Frontal cortex (tissue), 4 donors: Measurements from ENCODE around the gene SYTL1. TPM values are rescaled to one million over a fixed set of nuclear protein-coding genes. Genes with fewer than 3 reads are reported as not detected.

ENCODE experiments used
- DNase-seq, 2 donors: peaks; one replicate each; pipeline ENCODE4 v3.0.0; 2012; ENCODE audit warnings: low spot score in 2 of 2
- FAIRE-seq: peaks from 2 replicates; lab custom pipeline; 2012; peaks lifted over from hg19 to GRCh38; lab: Jason Lieb, UNC
- total RNA-seq: library from RNA; depleted of rRNA; stranded (reverse); fragments of >200 nt; gene quantifications from one replicate; pipeline ENCODE4 v1.2.3, GENCODE V29; 2014
- donor health status: control.
- donor health status: control.
- donor health status: control.

SYTL1 gene
- total RNA-seq, 1 donor from 2014 or later = not detected

DNA sequence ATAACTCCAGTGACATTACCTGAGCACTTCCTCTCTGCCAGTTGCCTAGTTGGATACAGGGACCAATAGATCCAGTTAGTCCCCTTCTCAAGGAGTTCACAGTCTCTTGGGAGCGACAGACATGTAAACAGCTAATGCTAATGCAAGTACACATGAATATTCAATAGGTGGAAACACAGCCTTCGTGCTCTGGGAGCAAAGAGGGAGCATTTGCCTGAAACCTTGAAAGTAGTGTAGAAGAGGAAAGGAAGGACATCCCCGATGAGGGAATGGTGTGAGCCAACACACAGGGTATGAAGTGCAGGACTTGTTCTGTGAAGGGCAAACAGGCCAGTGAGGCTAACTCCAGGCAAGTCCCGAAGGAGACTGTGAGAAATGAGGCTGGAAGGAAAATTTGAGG lies 23.7 kb upstream of the SYTL1 start:
- no peak for DNase-seq
- no peak for FAIRE-seq

GRCh38 chr1:27318596-27318995 lies 23.2 kb upstream of the SYTL1 start:
- DNase-seq (no peak), FAIRE-seq (no peak)

GRCh38 chr1:27321813-27322568 lies 19.8 kb upstream of the SYTL1 start, which contains the start of gene TMEM222:
TMEM222 (plus strand) TSS chr1:27322163; CDS start chr1:27322198, 35 bp downstream.
- DNase-seq (peak; percentile 95 to 99), FAIRE-seq (no peak)

- no peak for DNase-seq
- no peak for FAIRE-seq
These were observed 19.1 kb upstream of the SYTL1 start for GRCh38 chr1:27322569-27323240.

DNA sequence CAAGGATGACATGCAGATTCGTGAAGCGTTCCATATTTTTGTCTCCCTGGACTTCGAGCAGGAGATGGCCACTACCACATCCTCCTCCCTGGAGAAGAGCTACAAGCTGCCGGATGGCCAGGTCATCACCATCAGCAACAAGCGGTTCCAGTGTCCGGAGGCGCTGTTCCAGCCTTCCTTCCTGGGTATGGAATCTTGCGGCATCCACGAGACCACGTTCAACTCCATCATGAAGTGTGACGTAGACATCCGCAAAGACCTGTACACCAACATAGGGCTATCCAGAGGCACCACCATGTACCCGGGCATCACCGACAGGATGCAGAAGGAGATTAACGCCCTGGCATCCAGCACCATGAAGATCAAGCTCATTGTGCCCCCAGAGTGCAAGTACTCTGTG lies 16.5 kb upstream of the SYTL1 start:
- no peak for DNase-seq
- no peak for FAIRE-seq

DNA sequence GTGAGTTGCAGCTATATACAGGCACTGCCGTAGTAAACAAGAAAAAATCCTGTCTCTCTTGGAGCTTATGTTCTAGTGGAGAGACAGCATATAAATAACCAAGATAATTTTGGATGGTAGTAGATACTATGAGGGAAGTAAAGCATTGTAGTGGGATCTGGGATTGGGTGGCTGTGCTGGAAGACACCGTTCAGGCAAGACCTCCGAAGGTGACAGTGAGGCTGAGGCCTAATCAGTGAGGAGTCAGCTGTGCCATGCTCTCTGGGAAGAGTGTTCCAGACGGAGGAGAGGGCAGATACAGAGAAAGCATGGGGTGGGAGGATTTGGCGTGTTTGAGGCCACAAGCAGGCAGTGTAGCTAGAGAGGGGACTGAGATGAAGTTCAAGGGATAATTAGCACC lies 13.9 kb upstream of the SYTL1 start:
- DNase-seq = no peak
- FAIRE-seq = no peak

DNA sequence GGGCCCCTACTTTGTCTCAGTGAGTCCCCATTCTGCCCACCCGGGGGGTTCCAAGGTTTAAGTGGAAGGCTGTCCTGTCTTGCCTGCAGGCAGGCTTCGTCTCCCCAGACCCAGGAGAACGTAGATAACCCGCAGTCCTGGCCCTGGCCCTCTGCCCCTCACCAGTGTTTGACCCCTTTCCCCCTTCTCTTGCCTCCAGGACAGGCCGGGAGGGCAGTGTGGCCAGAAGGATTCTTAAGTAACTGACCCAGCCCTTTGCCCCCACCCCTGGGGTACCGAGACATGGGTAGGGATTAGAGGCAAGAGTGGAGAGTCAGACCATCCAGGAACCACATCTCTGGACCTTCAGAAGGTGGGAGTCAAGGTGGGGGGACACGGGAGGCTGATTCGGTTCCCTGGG lies 11.0 kb upstream of the SYTL1 start:
- no peak for DNase-seq
- no peak for FAIRE-seq

DNA sequence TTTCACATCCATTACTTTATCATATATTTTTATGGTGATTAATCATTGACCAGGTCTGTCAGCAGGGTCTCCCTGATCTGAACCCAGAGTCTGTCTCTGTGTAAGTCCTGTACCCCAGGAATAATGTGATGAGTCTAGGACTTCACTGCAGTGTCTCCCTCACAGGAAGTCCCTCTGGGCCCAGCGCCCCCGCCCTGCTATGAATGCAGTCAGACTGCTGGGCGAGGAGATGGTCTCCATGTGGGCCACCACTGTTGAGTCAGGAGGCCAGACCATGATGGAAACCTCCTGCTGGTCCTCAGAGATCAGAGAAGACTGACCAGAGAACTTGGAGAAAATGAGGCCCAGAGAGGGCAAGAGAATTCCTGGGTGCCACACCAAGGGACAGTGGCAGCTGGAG lies 10.4 kb upstream of the SYTL1 start:
- FAIRE-seq = no peak

DNA sequence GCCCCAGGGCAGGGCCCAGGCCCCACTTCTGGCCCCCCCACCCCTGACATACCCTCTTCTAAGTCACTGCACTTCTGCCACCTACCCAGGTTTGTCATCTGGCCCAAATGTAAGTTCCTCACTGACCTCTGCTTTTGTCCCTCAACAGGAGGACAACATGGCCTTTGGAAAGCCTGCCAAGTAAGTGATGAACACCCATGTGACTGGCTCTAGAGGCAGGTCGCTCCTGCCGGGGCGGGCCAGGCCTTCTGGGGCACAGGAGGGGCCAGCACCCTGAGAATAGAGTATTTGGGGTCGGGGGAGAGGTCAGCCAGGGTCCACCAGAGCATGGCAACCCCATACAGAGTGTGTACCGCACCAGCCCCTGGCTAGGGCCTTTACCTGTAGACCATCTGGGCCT lies 9.9 kb upstream of the SYTL1 start:
- no peak for FAIRE-seq
- DNase-seq = no peak

More for the DNA sequence above, 10.4 kb upstream of the SYTL1 start:
- DNase-seq = no peak

DNA sequence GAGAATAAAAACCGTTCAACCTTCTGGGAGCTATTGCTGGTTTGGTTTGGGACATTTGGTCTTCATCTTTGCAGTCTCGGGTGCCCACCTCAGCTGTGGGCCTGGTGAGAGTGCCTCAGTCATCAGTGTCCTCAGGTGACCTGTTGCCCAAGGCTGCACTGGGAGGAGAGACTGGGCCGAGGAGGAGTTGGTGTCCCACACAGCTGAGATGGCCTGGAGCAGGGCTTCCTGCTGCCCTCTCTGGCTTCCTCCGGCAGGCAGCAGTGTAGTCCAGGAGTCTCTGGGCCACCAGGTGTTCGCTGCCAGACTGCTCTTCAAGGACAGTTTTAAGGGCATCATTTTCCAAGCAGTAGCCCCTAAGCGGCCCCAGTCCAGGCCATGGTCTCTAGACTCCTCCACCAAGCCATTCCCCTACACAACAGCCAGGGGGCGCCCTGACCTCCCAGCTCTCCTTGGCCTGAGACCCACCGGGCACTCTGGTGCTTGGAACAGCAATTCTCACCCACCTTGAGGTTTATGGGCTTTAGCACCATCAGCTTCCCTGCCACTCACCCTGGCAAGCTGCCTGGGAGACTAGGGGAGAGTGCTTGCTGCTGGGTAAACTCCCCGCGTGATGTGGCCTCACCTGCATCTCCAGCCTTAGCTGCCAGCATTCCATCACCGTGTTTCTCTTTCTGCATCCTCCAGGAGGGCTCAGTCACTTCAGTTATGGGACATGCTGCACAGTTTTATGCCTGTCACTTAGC lies 9.1 kb upstream of the SYTL1 start:
- DNase-seq (peak; percentile 59 to 81), FAIRE-seq (no peak)

GRCh38 chr1:27333717-27334279 lies 8.0 kb upstream of the SYTL1 start:
- DNase-seq (no peak), FAIRE-seq (no peak)

DNA sequence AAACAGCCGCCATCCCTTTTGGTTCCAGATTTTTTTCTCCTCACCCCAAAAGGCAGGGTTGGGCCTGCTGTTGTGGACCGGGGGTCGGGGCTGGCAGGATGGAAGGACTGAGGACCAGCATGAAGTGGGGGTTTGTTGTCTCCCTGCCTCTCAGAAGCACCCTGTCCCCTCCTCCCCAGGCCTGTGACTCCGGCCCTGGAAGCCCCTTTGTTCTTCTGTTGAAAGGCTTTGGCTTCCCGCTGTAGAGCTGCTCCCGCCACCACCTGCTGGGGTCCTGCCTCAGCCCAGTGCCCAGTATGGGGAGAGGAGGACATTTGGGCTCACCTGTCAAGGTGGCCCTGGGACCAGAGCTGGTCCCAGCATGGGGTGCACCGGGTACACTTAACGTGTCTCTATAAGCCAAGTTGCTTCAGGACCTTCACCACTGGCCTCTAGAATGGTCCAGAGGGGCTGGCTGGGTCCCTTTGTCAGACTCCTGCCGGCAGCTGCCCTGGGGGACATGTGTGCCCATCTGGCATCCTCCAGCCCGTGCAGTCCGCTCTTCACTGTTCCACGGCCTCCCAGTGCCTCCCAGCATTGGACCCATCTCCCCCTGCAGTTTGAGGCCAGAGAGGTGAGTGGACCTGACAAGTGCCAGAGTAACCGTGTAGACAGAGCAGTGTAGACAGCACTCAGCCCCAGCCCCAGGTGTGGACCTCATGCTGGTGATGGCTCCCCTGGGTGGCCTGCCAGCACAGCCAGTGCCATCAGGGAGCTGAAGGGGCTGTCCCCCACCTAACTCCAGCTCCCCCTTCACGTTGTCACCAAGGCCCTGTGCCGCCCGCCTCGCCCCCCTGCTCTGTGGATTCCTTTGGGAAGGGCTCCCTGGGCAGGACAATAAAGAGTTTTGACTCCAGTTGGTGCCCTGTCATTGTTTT lies 6.1 kb upstream of the SYTL1 start:
- DNase-seq (no peak), FAIRE-seq (no peak)

GRCh38 chr1:27336756-27337155 lies 5.1 kb upstream of the SYTL1 start:
- no peak for FAIRE-seq
- no peak for DNase-seq

DNA sequence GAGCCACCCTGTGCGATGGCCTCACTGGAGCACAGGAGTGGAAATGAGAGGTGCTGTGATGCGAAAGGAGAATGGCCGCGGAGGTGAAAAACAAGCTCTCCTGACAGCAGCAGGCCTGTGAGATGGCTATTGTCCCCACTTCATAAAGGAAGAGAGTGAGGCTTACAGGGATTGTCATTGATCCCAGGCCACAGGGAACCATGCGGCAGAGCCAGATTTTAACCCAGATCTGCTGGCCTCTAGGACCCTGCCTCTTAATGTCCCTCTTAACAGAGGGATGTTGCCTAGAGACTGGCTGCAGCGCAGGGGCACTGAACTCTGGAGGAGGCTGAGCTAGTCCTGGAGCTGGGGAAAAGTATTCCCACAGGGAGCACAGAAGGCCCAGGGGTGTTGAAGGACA lies 3.1 kb upstream of the SYTL1 start:
- FAIRE-seq (no peak), DNase-seq (no peak)

DNA sequence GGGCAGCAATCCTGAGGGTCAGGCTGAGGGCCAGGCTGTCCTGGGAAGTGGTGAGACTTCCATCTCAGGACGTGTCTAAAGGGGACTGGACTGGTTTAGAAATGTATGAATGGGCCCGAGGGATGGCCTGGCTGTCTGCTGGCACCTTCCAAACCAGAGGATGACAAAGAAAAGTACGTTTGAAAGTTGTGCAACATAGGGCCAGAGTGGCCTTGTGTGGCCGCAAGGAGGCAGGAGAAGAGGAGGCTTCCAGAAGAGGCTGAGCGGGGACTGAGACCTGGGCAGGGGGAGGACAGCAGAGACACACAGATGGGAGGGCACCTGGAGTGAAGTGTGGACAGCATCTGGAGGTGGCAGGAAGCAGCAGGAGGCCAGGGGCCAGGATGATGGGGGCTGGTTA lies 2.6 kb upstream of the SYTL1 start:
- FAIRE-seq = no peak

DNA sequence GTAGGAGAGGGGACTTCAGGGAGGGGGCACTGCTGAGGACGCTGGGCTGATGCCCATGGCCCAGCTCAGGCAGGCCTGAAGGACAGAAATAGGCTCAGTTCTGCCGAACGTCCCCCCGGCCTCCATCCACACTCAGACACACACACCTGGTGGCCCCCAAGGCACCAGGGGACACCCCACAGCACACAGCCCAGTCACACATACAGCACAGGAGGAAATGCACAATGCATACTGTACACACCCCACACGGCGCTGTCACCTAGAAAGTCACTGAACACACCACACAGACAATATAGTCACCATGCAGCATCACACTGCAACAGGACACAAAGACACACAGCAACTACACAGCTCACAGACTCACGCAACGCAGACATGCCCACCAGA lies 562 bp downstream of the SYTL1 start:
- FAIRE-seq = no peak
- no peak for DNase-seq

More for the DNA sequence above, 2.6 kb upstream of the SYTL1 start:
- no peak for DNase-seq

DNA sequence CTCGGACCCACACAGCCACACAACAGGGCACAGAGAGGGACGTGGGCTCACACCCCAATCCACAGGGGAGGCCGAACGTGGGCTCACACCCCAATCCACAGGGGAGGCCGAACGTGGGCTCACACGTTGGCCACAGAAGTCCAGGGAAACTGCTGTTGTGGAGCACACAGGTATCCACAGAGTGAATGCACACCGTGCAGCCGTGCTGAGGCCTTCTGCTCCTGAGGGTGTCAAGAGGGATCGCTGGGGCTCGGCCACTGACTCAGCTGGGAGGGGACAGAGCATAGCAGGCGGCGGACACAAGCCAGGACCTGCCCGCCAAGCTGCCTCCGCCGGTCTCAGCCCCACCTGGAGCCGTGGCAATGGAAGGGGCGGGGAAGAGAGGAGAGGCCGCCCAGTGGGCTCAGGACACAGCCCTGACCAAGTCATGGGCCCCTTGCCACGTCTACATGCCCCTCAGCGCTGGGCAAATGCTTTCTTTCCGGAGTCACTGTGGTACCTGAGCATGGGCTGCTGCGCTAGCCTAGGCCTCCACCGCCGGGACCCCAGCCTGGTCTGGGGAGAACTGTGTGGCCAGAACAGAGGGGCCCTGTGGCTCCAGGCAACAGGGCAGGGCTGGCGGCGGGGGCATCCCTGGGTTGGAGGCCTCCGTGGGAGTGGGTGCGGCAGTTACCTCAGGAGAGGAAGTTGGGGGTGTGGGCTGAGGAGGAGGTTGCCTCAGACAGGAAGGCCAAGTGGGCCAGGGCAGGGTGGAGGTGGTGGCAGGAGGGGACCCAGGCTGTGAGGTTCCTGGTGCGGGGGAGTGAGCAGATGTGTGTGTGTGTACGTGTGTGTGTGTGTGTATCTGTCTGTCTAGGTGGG lies 1.2 kb downstream of the SYTL1 start:
- FAIRE-seq (no peak), DNase-seq (no peak)

DNA sequence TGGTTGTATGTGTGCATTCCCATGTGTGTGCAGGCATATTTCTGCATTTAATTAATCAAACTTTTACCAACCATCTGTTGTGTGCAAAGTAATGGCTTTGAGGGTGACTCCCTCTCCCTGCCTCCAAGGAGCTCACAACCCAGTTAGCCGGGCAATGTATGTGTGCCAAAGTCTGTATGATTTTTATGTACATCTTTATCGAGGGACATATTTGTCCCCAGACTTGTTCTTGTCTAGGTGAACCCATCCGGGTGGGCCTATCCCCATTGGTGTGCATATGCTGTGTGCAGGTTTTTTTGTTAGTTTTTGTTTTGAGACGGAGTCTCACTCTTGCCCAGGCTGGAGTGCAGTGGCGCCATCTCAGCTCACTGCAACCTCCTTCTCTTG lies 1.8 kb downstream of the SYTL1 start:
- no peak for FAIRE-seq

DNA sequence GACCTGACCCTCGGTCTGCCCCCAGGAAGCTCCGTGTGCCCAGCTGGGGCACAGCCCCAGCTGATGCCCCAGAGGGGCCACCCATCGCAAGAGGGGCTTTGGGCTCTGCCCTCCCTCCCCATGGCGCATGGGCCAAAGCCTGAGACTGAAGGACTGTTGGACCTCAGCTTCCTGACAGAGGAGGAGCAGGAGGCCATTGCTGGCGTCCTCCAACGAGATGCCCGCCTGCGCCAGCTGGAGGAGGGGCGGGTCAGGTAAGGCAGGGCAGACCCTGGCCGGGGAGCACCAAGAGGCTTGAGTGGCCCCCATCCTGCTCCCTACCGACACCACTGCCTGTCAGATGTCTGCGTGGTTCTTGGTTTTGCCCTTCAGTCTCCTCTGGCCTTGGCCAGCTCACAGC lies 3.5 kb downstream of the SYTL1 start:
- DNase-seq (no peak), FAIRE-seq (no peak)

More for the DNA sequence above, 1.8 kb downstream of the SYTL1 start:
- no peak for DNase-seq
